Daoy (cell line): ENCODE measurements around the gene SORCS3. TPM values are rescaled to one million over a fixed set of nuclear protein-coding genes. Genes with fewer than 3 reads are reported as not detected.

Source experiments
- DNase-seq: peaks from one replicate; pipeline ENCODE4 v3.0.0-alpha.2; 2015; ENCODE audit warnings: low read depth
- total RNA-seq: library from RNA; depleted of rRNA; stranded (reverse); fragments of >200 nt; shearing (Covaris generic); gene quantifications from 2 replicates; pipeline ENCODE4 v1.2.3, GENCODE V29; 2014

Gene SORCS3
- total RNA-seq, 1 experiment from 2014 or later, result not detected

DNA sequence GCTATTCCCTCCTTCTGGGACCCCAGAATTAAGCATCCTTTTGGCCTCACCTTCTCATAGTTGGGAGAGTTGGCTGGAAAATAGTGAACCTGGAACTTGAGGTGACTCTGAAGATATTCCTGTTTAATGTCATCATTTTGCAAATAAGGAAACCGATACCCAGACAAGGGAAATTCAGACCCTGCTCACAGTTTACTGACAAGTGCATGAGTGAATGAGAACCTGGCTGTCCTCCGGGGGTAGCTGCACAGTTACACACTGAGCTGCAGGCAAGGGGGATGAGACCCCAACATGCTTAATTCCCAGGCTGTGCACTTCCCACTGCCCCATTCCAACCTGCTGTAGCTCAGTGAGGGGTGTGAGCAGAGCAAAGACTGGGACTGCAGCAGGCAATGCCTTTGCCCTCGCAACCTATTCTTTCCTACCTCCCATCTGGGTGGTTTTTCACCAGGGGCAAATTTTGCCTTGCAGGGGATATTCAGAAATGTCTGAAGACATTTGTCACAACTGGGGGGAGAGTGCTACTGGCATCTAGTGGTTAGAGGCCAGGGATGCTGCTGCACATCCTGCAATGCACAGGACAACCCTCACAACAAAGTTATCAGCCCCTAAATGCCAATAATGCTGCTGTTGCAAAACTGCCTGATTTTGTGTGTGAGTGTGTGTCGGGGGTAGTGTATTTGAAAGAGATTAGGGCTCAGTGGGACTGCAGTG lies 136.2 kb downstream of the SORCS3 start:
- no peak for DNase-seq

DNA sequence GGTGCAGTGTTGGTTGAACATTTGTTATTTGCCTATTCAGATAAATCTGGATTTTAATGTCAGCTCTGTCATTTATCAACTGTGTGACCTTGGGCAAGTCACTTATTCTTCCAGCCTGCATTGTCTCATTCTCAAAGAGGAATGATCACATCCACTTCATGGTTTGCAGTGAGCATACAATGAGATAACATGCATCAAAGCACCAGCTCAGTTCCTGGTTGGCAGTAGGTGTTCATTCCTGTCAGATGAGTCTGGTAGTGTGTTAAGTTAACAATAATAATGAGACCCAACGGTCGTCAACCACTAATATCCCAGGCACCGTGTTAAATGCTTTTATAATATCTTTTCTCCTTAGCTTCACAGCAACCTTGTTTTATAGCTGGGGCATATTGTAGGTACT lies 137.3 kb downstream of the SORCS3 start:
- no peak for DNase-seq

DNA sequence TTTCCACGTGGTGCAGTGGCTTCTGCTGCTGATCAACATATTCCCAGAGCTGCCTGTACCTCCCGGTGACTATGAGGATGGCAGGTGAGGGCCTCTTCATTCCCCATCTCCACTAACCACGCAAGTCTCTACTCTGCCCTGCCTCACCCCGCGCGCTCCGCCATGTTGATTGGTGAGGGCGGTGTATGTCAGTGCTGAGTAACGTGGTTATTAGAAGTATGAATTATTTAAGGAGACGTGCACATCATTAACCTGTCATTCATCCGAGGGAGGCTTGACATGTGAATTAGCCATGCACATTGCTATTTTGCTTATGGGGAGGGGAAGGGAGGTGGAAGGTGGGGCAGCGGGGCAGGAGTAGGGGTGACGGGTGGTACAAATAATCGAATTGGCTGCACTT lies 138.6 kb downstream of the SORCS3 start:
- DNase-seq, result no peak

DNA sequence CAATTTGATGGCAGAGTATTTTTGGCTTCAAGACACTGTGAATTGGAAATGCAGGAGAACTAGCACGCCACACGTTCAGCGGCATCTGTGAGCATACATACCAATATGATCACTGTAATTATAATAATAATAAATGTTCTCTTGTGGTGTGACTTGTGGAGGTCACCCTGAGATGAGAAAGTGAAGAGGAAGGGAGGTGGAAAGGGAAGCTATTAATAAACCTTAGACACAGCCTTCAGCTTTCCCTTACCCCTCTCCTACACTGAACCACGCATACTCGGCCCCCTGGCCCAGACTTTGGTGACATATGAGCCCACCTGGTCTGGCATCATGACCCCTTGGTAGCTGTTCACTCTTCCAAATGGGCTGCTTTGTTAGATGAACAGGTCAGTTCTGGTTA lies 139.1 kb downstream of the SORCS3 start:
- DNase-seq, result no peak

DNA sequence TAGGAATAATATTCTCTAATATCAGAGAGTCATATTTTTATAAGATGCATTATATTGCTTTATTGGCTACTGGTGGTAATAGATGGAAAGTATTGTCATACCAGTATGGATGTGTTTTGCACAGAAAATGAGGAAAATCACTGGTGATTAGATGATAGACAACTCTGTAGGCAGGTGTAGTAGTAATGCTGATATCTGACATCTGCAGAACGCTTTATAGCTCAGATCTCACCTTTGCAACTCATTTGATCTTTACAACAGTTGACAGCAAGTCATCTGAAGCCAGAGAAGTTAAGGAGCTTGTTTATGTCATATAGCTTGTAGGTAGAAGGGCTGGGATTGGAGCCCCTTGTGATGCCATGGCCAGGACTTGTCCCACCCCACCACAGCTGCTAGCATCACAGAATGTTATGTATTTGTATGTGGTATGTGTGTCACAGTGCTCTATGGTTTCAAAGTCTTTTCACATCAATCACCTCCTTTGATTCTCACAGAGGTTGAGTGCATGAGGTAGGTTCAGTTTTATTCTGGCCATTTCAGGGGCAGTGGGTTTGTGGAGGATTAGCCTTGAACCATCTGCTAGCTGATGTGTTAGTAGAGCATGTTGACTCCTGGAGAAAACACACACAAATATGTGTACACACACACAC lies 140.0 kb downstream of the SORCS3 start:
- DNase-seq, result no peak

DNA sequence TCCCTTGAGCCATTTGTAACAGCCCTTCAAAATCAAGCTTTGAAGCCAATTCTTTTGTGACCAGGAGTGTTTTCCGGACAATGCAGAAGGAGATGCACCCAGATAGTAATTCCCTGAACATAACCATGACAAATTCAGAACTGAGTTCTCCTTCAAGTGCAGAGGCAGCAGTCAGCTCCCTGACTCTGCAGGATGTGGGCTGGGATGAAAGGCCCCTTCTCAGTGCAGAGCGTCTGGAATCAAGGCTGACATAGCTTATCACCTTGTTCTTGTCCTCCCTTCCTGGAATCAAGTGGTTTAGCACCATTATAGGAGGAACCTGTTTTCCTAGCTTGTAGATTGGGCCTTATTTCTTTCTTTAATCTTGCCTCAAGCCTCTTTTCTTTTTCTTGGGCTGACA lies 143.4 kb downstream of the SORCS3 start:
- DNase-seq, result no peak

GRCh38 chr10:104791471-104791870 lies 150.4 kb downstream of the SORCS3 start:
- DNase-seq, result no peak

GRCh38 chr10:104795411-104795810 lies 154.3 kb downstream of the SORCS3 start:
- no peak for DNase-seq

DNA sequence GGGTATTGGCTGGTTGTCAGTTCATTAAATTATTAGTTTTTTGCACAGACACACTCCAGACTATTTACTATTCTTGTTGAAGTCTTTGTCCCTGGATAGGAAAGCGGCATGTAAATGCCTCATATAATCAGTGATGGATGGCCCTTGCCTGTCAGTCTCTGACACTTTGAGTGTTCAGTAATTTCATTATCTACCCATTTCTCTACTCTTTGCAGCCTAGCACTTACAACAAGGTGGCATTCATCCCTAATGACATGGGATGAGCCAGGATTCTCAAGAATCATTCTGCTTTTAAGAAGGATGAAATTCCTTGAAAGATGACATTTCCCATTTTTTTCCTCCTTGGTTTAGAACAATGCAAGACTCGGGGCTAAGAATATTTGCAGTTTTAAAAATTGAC lies 155.7 kb downstream of the SORCS3 start:
- DNase-seq, result no peak

- no peak for DNase-seq
These were observed 161.9 kb downstream of the SORCS3 start for GRCh38 chr10:104802941-104803340.

DNA sequence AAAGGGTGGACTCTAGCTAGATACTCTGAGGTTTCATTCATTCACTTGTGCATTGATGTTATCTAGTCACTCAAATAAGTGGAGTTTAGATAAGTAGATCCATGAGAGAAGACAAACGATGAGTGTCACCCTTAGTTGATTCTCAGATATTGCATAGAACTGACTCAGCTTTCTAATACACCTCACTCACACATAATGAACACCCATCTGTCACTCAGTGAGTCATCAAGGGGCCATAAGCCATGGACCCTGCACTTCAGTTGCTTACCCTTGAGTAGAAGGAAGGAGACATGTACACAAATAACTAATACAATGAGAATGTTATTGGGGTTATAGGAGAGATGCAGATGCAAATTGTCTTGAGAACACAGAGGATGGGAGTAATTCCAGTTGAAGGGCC lies 163.8 kb downstream of the SORCS3 start:
- DNase-seq, result no peak

DNA sequence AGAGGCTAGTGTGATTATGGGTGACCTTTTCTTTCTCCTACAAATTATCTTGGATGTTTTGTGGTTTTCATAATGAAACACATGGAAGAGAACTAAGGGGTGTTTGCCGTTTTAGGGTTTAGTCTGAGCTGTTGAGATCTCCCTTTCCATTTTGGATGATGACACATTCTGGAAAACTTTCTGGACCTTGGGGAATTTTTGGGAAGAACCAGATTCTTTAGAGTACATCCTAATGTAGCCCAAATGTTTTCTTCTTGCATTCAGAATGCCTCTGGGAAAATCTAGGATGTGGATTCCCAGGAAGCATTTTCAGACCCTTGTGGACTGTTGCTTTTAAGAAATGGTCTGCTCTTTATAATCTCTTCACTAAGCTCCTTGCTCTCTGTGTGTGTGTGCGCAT lies 165.7 kb downstream of the SORCS3 start:
- no peak for DNase-seq

- no peak for DNase-seq
These were observed 166.7 kb downstream of the SORCS3 start for GRCh38 chr10:104807581-104808310.

DNA sequence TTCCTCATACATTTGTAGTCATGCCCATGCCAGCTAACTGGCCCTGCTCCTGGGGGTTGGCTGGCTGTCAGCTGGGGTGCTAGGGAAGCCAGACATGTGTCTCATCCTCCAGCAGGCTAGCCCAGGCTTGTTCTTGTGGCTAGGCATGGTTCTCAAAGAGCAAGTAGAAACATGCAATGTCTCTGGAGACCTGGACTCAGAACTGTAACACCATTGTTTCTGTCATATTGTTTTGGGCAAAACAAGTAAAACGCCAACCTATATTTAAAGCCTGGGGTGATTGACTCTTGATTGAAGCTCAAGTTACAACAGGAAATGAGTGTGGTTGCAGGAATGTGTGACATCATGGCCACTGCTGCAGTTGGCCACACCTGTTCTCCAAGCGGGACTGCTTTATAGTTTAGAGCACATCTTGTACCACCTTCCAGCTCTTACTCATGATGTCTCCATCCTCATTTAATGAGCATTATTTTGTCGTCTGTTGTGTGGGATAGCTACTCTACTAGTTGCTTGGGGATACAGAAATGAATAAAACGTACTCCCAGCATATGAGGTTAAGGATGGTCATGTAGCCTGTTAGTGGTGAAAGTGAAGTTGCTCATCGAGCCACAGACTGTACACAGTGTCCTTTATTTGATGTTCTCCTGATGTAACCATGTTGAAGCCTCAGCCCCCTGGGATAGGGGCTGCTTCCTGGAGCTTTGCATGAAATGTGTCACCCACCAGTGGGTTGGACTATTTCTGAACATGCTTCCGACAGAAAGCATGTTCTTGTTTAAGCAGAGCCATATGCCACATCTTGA lies 168.4 kb downstream of the SORCS3 start:
- no peak for DNase-seq

DNA sequence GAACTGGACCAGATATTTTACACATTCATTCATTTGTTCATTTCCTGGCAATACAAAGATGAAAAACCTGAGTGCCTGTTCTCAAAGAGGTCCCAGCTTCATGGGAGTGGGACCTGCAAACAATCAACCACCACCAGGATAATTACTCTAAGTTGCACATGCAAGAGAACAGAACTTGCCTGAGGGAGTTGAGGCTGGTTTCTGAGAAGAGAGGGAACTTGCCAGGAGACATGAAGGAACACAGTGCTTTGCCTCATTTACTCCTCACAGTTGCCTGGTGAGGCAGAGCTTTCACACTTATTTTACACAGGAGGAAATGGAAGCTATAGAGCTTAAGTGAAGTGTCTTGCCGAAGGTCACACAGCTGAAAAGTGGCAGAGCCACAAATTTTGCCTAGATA lies 170.1 kb downstream of the SORCS3 start:
- DNase-seq, result no peak

DNA sequence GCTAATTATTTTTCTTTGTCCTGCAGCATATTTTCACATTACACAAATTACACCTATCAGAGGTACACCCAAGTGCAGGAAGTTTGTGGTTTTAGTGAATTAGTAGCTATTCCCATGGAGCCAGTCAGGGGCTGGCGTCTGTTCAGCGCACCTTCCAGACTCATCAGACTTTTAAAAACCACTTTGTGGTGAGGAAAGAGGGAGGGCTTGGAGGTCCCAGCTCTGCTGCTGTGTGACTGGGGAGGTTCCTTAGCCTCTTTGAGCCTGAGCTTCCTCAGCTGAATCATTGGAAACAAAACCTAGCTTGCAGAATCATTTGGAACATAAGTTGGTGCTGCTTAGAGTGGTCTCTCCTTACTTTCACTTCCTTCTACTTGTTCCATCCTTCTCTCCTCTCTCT lies 175.4 kb downstream of the SORCS3 start:
- DNase-seq, result no peak

DNA sequence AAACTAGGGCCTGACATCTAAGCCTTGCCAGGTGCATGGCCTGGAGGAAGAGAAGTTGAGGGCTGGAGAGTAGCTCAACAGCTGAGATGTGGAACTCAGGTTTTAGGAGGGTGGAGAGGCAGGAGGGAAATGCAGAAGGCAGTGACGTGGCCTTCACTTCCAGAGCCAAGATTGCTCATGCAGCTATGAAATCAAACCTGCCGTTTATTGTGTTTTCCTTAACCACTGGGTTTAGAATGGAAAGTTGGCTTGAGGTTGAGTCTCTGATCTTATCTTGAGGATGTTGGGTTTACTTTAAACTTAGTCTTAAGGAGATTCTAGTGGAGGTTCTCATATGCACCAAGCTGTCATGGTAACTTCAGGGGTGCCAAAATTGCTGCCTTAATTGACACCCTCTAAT lies 178.6 kb downstream of the SORCS3 start:
- no peak for DNase-seq

DNA sequence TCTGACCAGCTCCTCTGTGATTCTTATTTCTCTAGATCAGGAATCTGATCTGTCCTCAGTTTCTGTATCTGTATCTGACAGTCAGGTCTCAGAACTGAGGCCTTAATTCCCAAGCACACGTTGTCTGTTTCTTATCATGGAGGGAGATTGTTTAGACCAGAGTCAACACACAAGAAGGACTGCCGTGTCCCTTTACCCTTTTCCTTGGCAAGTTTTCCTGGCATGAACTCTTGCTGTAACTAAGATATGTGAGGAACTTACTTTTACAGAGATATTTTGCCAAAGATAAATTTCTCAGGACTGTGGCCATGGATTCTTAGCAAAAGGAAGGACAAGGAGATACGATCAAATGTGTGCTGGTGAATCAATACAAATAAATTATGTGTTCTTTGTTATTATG lies 181.0 kb downstream of the SORCS3 start:
- DNase-seq, result no peak

DNA sequence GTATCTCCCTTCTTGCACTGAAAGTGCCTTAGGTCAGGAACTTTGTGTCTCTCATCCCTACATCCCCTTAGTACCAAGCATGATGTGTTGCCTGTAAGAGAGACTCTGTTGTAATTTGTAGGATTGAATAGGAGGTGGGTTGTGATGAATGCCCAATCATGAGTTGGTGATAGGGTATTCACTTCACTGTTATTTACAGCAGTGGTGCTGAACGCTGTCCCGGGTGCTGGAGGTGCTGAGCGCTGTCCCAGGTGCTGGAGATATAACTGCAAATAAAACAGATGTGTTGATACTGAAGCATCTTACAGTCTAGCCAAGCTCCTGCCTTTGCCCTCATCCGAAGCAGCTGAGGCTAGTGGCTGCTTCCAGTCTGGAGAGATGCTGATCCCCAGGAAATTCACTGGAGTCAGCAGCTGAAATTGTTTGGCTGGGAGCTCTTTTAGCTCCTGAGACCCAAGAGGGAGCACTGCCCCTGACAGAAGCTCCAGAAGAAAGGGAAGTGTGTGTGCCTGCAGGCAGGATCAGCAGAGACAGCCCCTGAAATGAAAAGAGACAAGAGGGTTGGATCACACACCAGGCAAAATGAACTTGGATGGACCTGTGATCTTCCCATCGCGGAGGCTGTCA lies 183.4 kb downstream of the SORCS3 start:
- no peak for DNase-seq

GRCh38 chr10:104831272-104831671 lies 190.2 kb downstream of the SORCS3 start:
- no peak for DNase-seq

- DNase-seq, result no peak
These were observed 193.5 kb downstream of the SORCS3 start for GRCh38 chr10:104834580-104834979.

DNA sequence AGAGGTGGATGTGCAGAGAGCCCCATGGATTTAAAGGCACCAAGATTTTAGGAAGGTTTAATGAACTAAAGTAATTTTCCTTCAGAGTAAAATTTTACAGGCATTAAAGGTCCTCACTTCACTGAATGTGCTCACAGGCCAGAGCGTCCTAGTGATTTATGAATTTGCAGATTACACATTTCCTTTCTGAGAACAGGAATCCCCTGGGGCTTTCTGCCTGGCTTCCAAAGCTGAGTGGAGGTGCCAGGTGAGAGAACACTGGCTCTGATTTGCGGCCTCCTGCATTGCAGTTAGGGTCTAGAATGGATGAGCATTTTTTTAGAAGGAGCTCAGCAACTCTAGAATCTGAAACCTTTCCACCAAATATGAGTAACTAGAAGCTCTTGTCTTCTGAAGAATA lies 194.3 kb downstream of the SORCS3 start:
- DNase-seq, result no peak
